Breast epithelium (tissue), 4 donors: Measurements from ENCODE around the gene TMC8. TPM values are rescaled to one million over a fixed set of nuclear protein-coding genes. Genes with fewer than 3 reads are reported as not detected.
A peak's percentile ranks its signal among the peaks of the same experiment; 100 is the strongest.

Source experiments
- DNase-seq, 2 donors: peaks; one replicate each; pipeline ENCODE4 v3.0.0-alpha.2; 2019; ENCODE audit warnings: low spot score in 2 of 2
- H3K27ac ChIP-seq, 2 donors: fragments of 200-600 bp; sonication (generic) in 1 of 2; one replicate each; pipeline ENCODE4 v1.5.1; 2016 to 2019; ENCODE audit warnings: mild to moderate bottlenecking in 1 of 2
- H3K27me3 ChIP-seq, 2 donors: fragments of 200-600 bp; sonication (generic) in 1 of 2; one replicate each; pipeline versions ENCODE4 v1.5.1 to v1.6.0; 2017 to 2019; ENCODE audit warnings: control low read depth in 1 of 2, mild to moderate bottlenecking in 1 of 2
- H3K36me3 ChIP-seq: fragments of 200-600 bp; one replicate; pipeline ENCODE4 v1.5.1; 2019
- H3K4me1 ChIP-seq, 2 donors: fragments of 200-600 bp; sonication (generic); one replicate each; pipeline ENCODE4 v1.5.1; 2016 to 2019; ENCODE audit warnings: control low read depth in 1 of 2
- H3K4me3 ChIP-seq, 3 donors: fragments of 200-600 bp; sonication (generic); 1 replicate in 2 of 3; 2 replicates in 1 of 3; pipeline ENCODE4 v1.5.1; 2016 to 2019; ENCODE audit warnings: mild to moderate bottlenecking in 3 of 3, moderate library complexity in 2 of 3
- H3K9me3 ChIP-seq, 2 donors: fragments of 200-600 bp; sonication (generic) in 1 of 2; one replicate each; pipeline ENCODE4 v1.5.1; 2016 to 2019; ENCODE audit warnings: control low read depth in 1 of 2
- CTCF ChIP-seq, 3 donors: fragments of 450-650 bp; IDR thresholded peaks; one replicate each; pipeline ENCODE4 v1.5.1; 2016 to 2017; ENCODE audit warnings: antibody characterized with exemption in 3 of 3, mild to moderate bottlenecking in 3 of 3, moderate library complexity in 3 of 3
- POLR2A ChIP-seq: fragments of 450-650 bp; IDR thresholded peaks from one replicate; pipeline ENCODE4 v1.6.1; 2016; ENCODE audit warnings: antibody characterized with exemption, mild to moderate bottlenecking, moderate library complexity
- POLR2AphosphoS5 ChIP-seq, 3 donors: sonication (generic); formaldehyde crosslinking; IDR thresholded peaks; one replicate each; pipeline ENCODE4 v1.6.1; 2017; ENCODE audit warnings: antibody characterized with exemption in 3 of 3
- intact Hi-C: fragments of 100-400 bp; cut with DNase I; formaldehyde crosslinking; loops from one replicate; pipeline ENCODE4 v1.15.1; 2023; ENCODE audit warnings: low total_unique reads
- total RNA-seq, 3 donors: library from RNA; depleted of rRNA; stranded (reverse); fragments of >200 nt; gene quantifications; one replicate each; pipeline ENCODE4 v1.1.0, GENCODE V29; 2016

TMC8 gene
- total RNA-seq, 3 donors from 2014 or later = 4.2 to 9.9 (median 8.8) TPM

DNA sequence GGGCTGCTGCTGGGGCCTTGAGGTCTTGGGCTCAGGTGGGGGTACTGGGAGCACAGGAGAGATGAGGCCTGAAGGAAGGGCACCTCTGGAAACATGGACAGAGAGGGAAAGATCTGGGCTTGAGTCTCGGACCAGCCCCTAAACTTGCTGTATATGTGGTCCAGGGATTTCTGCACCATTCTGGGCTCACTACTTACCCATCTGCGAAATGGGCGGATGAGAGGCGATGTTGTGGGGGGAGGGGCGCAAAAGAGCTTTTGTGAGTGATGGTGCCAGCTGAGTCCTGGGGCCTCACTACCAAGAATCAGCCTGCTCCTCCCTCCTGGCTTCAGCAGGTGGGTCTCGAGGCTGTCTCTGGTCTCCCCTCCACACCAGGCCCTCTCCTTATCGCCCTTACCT, 15.9 kb downstream of the TMC8 start:
- Histone ChIP-seq H3K4me1 (peaks cover 3 to 22% of the 10 kb centered on the region in 2 donors), H3K27ac (no peak overlapping the region)
- DNase-seq = no peak

DNA sequence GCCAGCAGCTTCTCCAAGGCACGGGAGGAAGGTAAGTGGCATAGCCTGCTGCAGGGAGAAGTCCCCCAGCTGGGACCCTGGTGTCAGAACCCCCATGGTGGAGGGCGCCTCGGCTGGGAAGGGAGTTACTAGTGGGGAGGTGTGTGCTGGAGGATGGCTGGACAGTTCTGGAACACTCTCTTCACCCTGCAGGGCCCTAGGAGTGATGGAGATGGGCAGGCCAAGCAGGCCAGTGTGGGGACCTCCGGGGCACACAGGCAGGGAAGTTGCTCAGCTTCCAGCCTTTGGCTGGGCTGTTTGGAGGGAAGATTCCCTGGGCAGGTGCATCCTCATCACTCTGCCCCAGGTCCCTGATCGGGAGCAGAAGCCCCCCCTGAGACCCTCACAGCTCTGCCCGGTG, 16.3 kb downstream of the TMC8 start:
- intact Hi-C loops = no loop called here
- no peaks in the 10 kb centered on the region for H3K27me3 ChIP-seq
- H3K9me3 ChIP-seq = no peaks in the 10 kb centered on the region
- no peaks in the 10 kb centered on the region for H3K36me3 ChIP-seq
- no peak for DNase-seq
- TF ChIP-seq CTCF (IDR thresholded peaks at IDR 0.05) = no peak
- TF ChIP-seq POLR2AphosphoS5 (IDR thresholded peaks at IDR 0.05) = no peak
- no peak for TF ChIP-seq POLR2A
- peak overlapping the region in 1 of 2 donors; percentile 54 for H3K27ac ChIP-seq
- H3K4me3 ChIP-seq = no peak overlapping the region
- peaks cover 0 to 18% of the 10 kb centered on the region in 2 donors for H3K4me1 ChIP-seq

More for the DNA sequence above, 15.9 kb downstream of the TMC8 start:
- no peaks in the 10 kb centered on the region for H3K9me3 ChIP-seq
- H3K4me3 ChIP-seq = no peak overlapping the region
- TF ChIP-seq POLR2AphosphoS5 (IDR thresholded peaks at IDR 0.05) = no peak
- TF ChIP-seq CTCF (IDR thresholded peaks at IDR 0.05) = no peak
- no peak for TF ChIP-seq POLR2A
- no peaks in the 10 kb centered on the region for H3K27me3 ChIP-seq
- intact Hi-C loops = no loop called here
- no peaks in the 10 kb centered on the region for H3K36me3 ChIP-seq

DNA sequence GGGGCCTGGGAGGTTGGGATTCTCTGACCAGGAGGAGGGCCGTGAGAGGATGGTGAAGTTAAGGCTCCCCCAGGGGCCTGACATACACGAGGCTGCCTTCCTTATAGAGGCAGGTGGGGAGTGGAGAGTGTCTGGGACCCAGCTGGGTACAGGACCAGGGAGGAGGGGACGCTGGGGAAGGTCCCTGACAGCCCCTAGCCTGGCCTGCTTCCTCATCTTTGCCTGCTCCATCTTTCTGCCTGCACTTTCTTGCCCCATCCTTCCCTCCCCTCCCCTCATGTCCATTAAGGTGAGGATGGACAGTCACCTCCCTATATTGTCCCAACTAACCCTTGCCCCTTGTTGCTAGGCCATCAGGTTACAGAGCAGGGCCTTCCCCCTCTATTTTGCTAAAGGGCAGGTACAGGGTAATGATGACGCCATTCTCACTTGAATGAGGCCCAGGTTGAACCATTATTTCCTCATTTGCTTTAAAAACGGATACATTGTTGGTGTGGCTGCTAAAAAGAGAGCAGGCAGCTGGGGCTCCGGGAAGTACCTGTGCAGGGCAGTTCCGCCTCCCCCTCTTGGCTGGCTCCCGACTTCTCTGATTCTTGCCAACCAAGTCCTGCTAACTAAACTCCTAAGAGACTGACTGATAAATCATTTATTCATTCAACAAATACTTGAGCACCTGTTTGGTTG, 16.9 kb downstream of the TMC8 start:
- H3K36me3 ChIP-seq = no peaks in the 10 kb centered on the region
- TF ChIP-seq POLR2AphosphoS5 (IDR thresholded peaks at IDR 0.05) = no peak
- no peak for TF ChIP-seq POLR2A
- TF ChIP-seq CTCF (IDR thresholded peaks at IDR 0.05) = no peak

DNA sequence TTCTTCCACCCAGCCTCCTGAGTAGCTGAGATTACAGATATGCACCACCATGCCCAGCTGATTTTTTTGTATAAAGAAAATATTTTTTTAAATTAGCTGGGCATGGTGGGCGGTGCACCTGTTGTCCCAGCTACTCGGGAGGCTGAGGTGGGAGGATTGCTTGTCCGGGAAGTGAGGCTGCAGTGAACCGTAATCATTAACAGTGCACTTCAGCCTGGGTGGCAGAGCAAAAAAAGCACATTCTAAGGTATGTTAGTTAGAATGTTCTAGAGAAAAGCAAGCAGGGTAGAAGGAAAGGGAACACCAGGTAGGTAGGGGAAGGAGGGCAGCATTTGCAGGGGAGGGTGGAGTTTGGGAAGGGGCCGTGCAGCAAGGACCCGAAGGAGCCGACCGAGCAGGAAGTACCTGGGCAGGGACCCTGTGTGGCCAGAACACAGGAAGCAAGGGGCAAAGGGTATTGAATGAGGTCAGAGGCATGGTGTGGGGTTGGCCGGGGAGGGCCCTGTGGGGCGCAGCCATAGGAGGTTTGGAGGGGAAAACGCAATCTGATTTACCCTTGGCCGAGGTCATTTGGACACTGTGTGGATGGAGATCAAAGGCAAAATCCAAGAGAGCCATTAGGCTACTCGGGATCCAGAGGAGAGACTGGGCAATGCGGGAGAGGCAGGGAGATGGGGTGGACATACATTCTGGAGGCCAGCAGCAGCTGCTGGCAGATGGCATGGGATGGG, 17.9 kb downstream of the TMC8 start:
- DNase-seq = no peak
- peaks cover 0 to 15% of the 10 kb centered on the region in 2 donors for H3K4me1 ChIP-seq
- intact Hi-C loops = no loop called here
- H3K27me3 ChIP-seq = no peaks in the 10 kb centered on the region
- H3K9me3 ChIP-seq = no peaks in the 10 kb centered on the region
- no peak overlapping the region for H3K4me3 ChIP-seq
- no peaks in the 10 kb centered on the region for H3K36me3 ChIP-seq
- H3K27ac ChIP-seq = no peak overlapping the region
- TF ChIP-seq CTCF (IDR thresholded peaks at IDR 0.05) (no peak), POLR2A (no peak), POLR2AphosphoS5 (IDR thresholded peaks at IDR 0.05) (no peak)

More for the DNA sequence above, 16.9 kb downstream of the TMC8 start:
- Histone ChIP-seq H3K4me3 (no peak overlapping the region), H3K27ac (peak overlapping the region in 1 of 2 donors; percentile 54), H3K4me1 (peaks cover 0 to 15% of the 10 kb centered on the region in 2 donors), H3K9me3 (no peaks in the 10 kb centered on the region), H3K27me3 (no peaks in the 10 kb centered on the region)
- intact Hi-C loops = no loop called here
- no peak for DNase-seq

GRCh38 chr17:78151514-78152008, 21.0 kb downstream of the TMC8 start:
- no peak for DNase-seq
- no peak for TF ChIP-seq CTCF (IDR thresholded peaks at IDR 0.05)
- TF ChIP-seq POLR2A = no peak
- TF ChIP-seq POLR2AphosphoS5 (IDR thresholded peaks at IDR 0.05) = no peak
- H3K27me3 ChIP-seq = no peaks in the 10 kb centered on the region
- no peaks in the 10 kb centered on the region for H3K4me1 ChIP-seq
- no peak overlapping the region for H3K4me3 ChIP-seq
- intact Hi-C loops = no loop called here
- peak overlapping the region in 1 of 2 donors; percentile 68 for H3K27ac ChIP-seq
- no peaks in the 10 kb centered on the region for H3K9me3 ChIP-seq
- no peaks in the 10 kb centered on the region for H3K36me3 ChIP-seq
